GM21515 (cell line): ENCODE results near the gene MTFR1L.

Experiments used
- ATAC-seq: cut with Tn5 transposase; IDR thresholded peaks from one replicate; pipeline ENCODE4 v1.9.1; 2021; ENCODE audit not compliant: unreplicated experiment

Gene MTFR1L

GRCh38 chr1:25861316-25862286 lies 41.8 kb downstream of the MTFR1L start:
- no peak for ATAC-seq

- ATAC-seq = no peak
Measured at GRCh38 chr1:25862785-25863485, 43.2 kb downstream of the MTFR1L start.

- ATAC-seq = no peak
Measured at GRCh38 chr1:25863486-25864262, 43.9 kb downstream of the MTFR1L start.

- no peak for ATAC-seq
Measured at GRCh38 chr1:25864434-25864833, 44.7 kb downstream of the MTFR1L start.

- ATAC-seq = no peak
Measured at GRCh38 chr1:25866288-25866687, 46.5 kb downstream of the MTFR1L start.

- no peak for ATAC-seq
Measured at GRCh38 chr1:25867210-25867991, 47.6 kb downstream of the MTFR1L start.

GRCh38 chr1:25869909-25870606 lies 50.3 kb downstream of the MTFR1L start:
- ATAC-seq = no peak

GRCh38 chr1:25870614-25871013 lies 50.9 kb downstream of the MTFR1L start:
- no peak for ATAC-seq

- no peak for ATAC-seq
Measured at GRCh38 chr1:25871086-25871703, 51.4 kb downstream of the MTFR1L start.

GRCh38 chr1:25871704-25872494 lies 52.1 kb downstream of the MTFR1L start:
- no peak for ATAC-seq

- no peak for ATAC-seq
Measured at GRCh38 chr1:25872713-25873112, 53.0 kb downstream of the MTFR1L start.

GRCh38 chr1:25873120-25873519 lies 53.4 kb downstream of the MTFR1L start:
- no peak for ATAC-seq

- ATAC-seq = no peak
Measured at GRCh38 chr1:25874209-25874608, 54.5 kb downstream of the MTFR1L start.

- no peak for ATAC-seq
Measured at GRCh38 chr1:25874635-25875153, 54.9 kb downstream of the MTFR1L start.

GRCh38 chr1:25875154-25875855 lies 55.6 kb downstream of the MTFR1L start, which contains the start of gene PAQR7:
Gene PAQR7 (minus strand): TSS chr1:25875708. CDS start chr1:25863839, 11,869 bp downstream.
- peak; percentile 48 for ATAC-seq

GRCh38 chr1:25875856-25876692 lies 56.3 kb downstream of the MTFR1L start:
- ATAC-seq = peak; percentile 15

GRCh38 chr1:25876693-25877077 lies 56.9 kb downstream of the MTFR1L start:
- no peak for ATAC-seq
